Ishikawa (cell line): Measurements from ENCODE around the gene RFC1.
"Not testable (repeated sequence)": the region's sequence is repeated elsewhere in the genome, so short reads cannot be mapped to it uniquely, and the experiment has no call there.

Source experiments
- CEBPB ChIP-seq: IDR thresholded peaks from 2 replicates; pipeline ENCODE4 v1.6.1; 2012
- CREB1 ChIP-seq: IDR thresholded peaks from 2 replicates; pipeline ENCODE4 v1.6.1; 2012; ENCODE audit warnings: low read depth
- EP300 ChIP-seq: IDR thresholded peaks from 2 replicates; pipeline ENCODE4 v1.6.1; 2012; ENCODE audit warnings: borderline replicate concordance
- FOXM1 ChIP-seq: IDR thresholded peaks from 2 replicates; pipeline ENCODE4 v1.6.1; 2012; ENCODE audit warnings: low read depth, borderline replicate concordance
- NFIC ChIP-seq: IDR thresholded peaks from 2 replicates; pipeline ENCODE4 v1.6.1; 2012
- RAD21 ChIP-seq: IDR thresholded peaks from 2 replicates; pipeline ENCODE4 v1.6.1; 2012; ENCODE audit warnings: low read depth
- YY1 ChIP-seq: IDR thresholded peaks from 2 replicates; pipeline ENCODE4 v1.6.1; 2012; ENCODE audit warnings: low read depth
- TF ChIP-seq, protein P1 (sequence below): IDR thresholded peaks from 2 replicates; pipeline ENCODE4 v1.6.1; 2012
- TF ChIP-seq, protein P2 (sequence below): IDR thresholded peaks from 2 replicates; pipeline ENCODE4 v1.6.1; 2012; ENCODE audit warnings: low read depth, mild to moderate bottlenecking
- TF ChIP-seq, protein P3 (sequence below): IDR thresholded peaks from 2 replicates; pipeline ENCODE4 v1.6.1; 2012

- TF ChIP-seq, protein P1, sequence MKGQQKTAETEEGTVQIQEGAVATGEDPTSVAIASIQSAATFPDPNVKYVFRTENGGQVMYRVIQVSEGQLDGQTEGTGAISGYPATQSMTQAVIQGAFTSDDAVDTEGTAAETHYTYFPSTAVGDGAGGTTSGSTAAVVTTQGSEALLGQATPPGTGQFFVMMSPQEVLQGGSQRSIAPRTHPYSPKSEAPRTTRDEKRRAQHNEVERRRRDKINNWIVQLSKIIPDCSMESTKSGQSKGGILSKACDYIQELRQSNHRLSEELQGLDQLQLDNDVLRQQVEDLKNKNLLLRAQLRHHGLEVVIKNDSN, result not testable (repeated sequence)
- not testable (repeated sequence) for TF ChIP-seq CEBPB, RAD21, YY1, NFIC, EP300, FOXM1, CREB1
- TF ChIP-seq, protein P2, sequence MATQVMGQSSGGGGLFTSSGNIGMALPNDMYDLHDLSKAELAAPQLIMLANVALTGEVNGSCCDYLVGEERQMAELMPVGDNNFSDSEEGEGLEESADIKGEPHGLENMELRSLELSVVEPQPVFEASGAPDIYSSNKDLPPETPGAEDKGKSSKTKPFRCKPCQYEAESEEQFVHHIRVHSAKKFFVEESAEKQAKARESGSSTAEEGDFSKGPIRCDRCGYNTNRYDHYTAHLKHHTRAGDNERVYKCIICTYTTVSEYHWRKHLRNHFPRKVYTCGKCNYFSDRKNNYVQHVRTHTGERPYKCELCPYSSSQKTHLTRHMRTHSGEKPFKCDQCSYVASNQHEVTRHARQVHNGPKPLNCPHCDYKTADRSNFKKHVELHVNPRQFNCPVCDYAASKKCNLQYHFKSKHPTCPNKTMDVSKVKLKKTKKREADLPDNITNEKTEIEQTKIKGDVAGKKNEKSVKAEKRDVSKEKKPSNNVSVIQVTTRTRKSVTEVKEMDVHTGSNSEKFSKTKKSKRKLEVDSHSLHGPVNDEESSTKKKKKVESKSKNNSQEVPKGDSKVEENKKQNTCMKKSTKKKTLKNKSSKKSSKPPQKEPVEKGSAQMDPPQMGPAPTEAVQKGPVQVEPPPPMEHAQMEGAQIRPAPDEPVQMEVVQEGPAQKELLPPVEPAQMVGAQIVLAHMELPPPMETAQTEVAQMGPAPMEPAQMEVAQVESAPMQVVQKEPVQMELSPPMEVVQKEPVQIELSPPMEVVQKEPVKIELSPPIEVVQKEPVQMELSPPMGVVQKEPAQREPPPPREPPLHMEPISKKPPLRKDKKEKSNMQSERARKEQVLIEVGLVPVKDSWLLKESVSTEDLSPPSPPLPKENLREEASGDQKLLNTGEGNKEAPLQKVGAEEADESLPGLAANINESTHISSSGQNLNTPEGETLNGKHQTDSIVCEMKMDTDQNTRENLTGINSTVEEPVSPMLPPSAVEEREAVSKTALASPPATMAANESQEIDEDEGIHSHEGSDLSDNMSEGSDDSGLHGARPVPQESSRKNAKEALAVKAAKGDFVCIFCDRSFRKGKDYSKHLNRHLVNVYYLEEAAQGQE, result not testable (repeated sequence)
- TF ChIP-seq, protein P3, sequence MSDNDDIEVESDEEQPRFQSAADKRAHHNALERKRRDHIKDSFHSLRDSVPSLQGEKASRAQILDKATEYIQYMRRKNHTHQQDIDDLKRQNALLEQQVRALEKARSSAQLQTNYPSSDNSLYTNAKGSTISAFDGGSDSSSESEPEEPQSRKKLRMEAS, result not testable (repeated sequence)
These were observed 35.5 kb upstream of the RFC1 start for GRCh38 chr4:39401640-39402039.
